GM18505 (cell line): Measurements from ENCODE around the gene HS3ST5.
"Not testable (repeated sequence)": the region's sequence is repeated elsewhere in the genome, so short reads cannot be mapped to it uniquely, and the experiment has no call there.

Source experiments
- ATAC-seq: cut with Tn5 transposase; IDR thresholded peaks from one replicate; pipeline ENCODE4 v1.9.1; 2021; ENCODE audit not compliant: unreplicated experiment
- POLR2A ChIP-seq: IDR thresholded peaks from 4 replicates; pipeline ENCODE4 v1.6.1; 2011; ENCODE audit warnings: borderline replicate concordance; ENCODE audit not compliant: insufficient read depth, insufficient read length; ENCODE audit errors: extremely low read depth

HS3ST5 gene

DNA sequence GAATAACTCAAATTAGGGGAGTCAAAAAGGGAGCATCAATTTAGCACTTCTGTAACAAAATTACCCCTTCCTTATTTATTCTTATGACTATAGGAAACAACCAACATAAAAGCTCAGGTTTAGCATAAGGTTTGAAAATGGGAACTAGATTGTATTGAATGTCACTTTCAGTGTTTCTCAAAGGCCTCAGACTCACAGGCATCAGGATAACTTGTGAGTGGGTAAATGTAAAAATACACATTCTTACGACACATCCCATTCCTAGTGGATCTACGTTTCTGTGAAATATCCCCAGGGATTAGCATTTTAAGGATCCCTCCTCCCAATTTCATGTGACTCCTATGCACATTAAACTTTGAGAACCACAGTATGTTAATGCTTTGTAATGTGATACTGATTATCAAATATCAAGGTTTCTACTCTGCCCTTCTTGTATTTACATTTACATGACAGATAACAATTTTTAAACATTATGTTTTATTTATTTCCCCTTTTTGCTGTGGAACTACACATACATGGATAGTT, 114.8 kb downstream of the HS3ST5 start:
- no peak for ATAC-seq

DNA sequence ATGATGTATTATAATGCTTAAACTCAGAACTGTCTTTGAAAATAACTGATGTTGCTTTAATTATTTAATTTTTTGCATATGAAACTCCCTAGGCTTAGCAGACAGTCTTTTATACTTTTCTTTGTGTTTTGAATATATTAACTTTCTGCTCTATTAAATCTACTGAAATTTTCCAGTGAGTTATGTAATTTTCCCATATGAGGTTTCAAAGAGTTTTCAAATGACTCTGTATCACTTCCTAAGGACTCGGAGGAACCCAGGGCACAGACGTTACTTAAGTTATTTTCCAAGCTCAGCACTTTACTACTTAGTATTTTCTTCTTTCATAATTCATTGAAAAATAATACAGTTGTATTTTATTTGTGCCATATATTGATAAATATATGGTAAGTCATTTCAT, 122.6 kb downstream of the HS3ST5 start:
- TF ChIP-seq POLR2A: no peak
- ATAC-seq: no peak

More for the DNA sequence above, 114.8 kb downstream of the HS3ST5 start:
- no peak for TF ChIP-seq POLR2A

DNA sequence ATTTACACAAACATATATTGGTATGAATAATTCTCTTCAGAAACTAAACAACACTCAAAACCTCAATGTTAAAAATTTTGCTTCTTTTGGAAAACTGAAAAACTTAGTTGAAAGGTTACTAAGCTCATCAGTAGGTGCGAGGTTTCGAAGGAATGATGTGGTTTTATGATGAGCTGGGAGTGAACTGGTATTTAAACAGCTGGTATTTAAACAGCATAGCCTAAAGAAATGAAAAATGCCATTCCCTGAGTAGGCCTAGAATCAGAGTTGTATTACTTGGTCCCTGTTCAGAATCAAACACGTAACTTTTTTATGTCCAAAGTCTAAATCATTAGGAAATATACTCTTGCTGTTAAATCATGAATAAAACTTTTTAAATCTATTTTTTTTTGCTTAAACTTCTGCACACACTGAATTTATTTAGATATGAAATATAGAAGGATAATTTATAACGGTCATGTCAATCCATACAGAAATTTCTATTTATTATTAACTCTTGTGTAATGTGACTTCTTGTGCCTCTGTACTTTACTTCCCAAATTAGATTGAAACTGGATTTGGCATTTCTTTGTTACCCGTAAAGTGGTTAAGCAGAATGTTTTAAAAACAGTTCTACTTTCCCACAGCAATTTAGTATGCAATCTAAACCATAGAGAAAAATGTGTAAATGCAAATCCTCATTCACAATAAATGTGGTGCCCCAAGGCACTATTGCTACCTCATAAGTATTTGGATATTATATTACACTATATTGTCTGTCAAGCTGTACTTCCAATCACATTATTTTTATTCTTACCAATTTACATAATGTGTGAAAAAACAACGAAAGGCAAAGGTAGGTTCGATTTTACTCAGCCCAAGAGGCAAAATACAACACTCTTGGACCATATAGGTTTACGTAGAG, 124.1 kb downstream of the HS3ST5 start:
- no peak for TF ChIP-seq POLR2A
- ATAC-seq: no peak

DNA sequence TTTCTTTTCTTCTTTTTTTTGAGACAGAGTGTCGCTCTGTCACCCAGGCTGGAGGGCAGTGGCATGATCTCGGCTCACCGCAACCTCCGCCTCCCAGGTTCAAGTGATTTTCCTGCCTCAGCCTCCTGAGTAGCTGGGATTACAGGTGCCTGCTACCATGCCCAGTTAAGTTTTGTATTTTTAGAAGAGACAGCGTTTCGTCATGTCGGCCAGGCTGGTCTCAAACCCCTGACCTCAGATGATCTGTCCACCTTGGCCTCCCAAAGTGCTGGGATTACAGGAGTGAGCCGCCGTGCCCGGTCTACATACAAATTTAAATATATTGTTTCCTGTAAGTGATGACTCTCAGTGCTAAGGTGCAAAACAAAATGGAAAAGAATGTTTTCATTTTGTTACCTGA, 124.8 kb downstream of the HS3ST5 start:
- ATAC-seq: not testable (repeated sequence)

DNA sequence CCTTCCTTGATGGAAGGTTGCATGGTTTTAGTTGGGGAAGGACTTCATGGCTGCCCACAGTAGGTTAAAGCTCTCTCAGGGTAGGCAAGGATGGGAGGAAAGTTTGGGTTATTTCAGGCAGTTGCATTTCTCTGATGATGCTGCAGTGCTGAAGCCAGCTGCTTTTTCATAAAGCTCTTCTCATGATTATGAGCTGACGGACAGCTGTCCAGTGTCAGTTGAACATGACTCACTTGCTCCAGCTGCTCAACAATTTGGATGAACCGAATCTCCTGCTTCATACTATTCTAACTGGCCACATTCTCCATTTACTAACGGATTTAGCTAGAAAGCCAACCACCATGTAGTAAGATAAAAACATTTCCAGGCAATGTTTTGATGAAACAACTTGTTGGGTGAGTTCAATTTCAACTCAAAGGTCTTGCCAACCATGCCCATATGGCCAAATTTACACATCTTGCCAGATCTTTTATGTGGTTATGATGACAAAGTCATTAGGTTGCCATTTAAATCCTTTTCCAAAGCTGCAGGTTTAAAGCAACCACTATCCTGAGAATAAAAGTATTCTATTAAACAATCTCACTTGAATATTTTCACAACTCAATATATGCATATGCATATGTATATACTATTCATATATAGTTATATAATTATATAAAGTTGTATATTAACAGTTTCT, 125.9 kb downstream of the HS3ST5 start:
- no peak for ATAC-seq
- no peak for TF ChIP-seq POLR2A

DNA sequence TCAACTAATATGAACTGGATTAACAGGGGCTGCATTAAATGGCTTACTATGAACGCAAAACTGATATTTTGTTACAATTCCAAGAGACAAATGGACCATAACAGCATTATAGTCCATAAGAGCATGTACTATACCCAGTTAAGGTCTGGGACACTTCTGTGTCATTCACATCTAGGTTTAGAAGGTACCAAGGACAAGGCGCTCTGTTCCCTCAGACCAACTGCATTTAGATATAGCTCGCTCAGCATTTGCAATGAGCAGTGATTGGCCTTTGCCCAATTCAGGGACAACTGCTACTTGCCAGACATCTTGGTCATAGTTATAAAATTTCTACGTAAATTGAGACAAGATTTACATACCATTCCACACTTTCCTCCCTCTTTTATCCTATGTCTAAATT, 132.4 kb downstream of the HS3ST5 start:
- TF ChIP-seq POLR2A: no peak
- no peak for ATAC-seq

DNA sequence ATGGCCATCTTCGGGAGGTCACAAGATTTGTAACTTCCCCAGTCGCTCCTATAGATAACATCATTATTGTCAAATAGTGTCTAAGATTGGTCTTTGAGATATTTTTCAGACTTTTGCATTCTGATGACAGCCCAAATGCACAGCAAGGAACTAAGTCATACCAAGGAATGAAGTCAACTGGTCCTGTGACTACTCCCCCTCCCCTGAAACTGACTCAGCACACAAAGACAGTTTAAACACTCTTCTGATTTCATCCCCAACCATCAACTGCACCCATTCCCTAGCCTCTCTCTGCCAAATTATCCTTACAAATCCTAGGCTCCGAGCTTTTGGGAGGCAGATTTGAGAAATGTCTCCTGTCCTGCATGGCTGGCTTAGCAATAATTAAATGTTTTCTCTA, 139.4 kb downstream of the HS3ST5 start:
- no peak for ATAC-seq
- TF ChIP-seq POLR2A: no peak

DNA sequence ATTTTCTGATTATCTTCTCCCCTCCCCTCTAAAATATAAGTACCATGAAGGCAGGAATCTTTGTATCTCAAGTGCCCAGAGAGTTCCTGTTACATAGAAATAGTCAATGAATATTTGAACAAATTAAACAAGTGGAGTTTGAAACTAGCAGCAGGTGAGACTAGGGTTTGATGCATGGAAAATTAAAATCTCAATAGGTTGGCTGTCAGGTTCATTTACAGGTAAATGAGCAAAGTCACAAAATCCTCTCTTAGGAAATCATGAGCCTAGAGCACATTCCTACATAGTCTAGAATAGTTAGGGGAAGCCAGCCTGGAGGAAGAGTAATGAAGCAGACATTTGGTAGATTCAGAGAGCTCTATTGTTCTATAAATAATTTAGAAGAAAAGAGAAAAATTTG, 140.4 kb downstream of the HS3ST5 start:
- ATAC-seq: no peak
- no peak for TF ChIP-seq POLR2A

DNA sequence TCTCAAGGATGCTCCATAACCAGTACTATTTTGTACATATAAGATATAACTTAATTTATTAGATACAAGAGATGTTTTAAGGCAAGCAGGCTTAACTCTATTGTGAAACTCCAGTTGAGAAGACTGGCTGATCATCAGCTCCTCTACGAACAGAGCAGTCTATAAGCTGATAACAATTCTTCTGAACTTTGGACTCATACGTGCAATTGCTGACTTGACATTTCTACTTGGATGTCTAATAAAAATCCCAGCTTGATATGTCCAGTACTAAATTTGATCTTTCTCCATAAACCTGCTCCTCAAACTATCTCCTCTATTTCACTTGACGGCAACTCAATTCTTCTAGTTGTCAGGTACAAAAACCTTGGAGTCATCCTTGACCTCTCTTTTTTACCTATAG, 141.9 kb downstream of the HS3ST5 start:
- no peak for ATAC-seq
- TF ChIP-seq POLR2A: no peak

DNA sequence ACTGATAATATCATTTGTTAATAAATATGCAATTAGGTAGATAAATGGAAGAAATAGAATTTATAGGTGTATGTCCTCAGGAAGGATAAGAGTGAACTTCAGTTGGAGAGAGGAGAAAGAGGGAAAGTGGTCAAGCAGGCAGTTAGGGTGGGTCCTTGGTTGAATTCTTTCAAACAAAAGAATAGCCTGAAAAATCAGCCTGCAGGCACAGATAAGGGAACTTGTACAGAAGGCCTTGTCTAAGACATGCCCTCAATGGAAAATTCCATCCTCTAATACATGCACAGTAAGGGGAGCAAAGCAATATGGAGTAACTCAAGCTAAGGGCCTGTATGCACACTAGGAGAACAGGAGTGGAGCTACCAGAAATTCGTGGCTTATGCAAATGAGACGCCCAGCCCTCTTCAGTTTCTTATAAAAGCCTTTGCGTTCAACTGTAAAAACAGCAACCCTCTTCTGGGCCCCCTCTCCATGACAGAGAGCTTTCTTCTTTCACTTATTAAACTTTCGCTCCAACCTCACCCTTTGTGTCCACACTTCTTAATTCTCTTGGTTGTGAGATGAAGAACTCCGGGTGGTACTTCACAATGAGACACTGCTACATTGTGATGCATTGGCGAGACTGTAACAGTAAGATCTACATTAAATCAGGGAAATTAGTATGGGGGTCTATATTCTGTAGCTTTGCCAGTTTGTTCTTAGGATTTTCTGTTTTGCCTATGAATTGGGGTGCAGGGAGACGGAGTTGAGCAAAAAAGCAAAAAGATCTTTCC, 147.0 kb downstream of the HS3ST5 start:
- no peak for TF ChIP-seq POLR2A
- no peak for ATAC-seq

DNA sequence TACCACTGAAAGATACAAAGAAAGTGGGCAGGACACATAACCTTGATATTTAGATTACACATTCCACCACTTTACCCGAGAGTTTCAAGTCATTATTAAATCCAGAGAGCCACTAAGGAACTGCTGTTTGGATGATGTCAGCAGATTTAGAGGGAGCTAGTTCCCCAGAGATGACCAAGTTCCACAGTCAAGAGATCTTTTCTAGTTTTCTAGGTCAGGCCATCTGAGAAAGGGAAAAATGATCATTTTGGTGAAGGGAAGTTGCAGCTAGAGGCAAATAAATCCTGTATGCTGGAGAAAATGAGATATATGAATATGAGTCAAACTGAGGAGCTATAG, 147.8 kb downstream of the HS3ST5 start:
- no peak for TF ChIP-seq POLR2A
- no peak for ATAC-seq

DNA sequence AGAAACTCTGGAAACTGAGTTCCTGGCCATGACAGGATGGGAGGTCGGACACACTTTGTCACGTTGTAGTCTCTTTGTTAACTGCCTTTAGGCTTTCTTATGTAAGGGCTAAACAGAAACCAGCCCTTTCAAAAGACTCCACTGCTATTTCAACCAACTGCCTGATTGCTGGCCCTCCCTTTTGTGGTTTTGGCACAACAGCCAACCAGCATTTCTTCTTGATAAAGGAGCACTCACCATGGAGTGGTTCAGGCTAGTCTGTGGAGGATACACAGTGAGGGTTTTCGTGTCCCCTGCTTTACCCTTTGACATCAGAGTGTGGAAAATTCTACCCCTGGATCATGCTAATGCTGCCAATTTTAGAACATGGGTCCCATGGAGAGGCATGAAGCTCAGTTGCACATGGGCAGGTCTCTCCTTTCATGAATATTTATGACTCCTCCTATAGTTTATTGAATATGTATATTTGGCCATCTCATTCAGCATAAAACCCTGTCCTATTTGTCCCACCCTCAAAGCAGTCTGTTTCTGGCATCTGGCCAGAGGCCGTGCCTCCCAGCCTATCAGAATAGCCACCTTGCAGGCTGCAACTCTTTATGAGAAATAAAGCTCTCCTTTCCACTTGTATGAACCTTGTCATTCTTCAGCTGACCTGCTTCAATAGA, 148.3 kb downstream of the HS3ST5 start:
- ATAC-seq: no peak
- no peak for TF ChIP-seq POLR2A

DNA sequence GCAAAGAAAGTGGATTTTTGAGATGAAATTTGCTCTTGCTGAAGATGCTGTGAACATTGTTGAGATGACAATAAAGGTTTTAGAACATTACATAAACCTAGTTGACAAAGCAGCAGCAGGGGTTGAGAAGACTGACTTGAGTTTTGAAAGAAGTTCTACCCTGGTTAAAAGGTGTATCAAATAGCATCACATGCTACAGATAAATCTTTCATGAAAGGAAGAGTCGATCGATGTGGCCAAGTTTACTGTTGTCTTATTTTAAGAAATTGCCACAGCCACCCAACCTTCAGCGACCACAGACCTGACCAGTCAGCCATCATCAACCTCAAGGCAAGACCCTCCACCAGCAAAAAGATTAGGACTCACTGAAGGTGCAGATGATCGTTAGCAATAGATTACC, 155.3 kb downstream of the HS3ST5 start:
- no peak for TF ChIP-seq POLR2A
- ATAC-seq: no peak
